GM21737 (cell line): ENCODE results near the gene GLS.
"Not testable (repeated sequence)": the region's sequence is repeated elsewhere in the genome, so short reads cannot be mapped to it uniquely, and the experiment has no call there.

Experiments used
- ATAC-seq: cut with Tn5 transposase; IDR thresholded peaks from one replicate; pipeline ENCODE4 v1.9.1; 2021; ENCODE audit warnings: mild to moderate bottlenecking, moderate library complexity; ENCODE audit not compliant: unreplicated experiment

Gene GLS

DNA sequence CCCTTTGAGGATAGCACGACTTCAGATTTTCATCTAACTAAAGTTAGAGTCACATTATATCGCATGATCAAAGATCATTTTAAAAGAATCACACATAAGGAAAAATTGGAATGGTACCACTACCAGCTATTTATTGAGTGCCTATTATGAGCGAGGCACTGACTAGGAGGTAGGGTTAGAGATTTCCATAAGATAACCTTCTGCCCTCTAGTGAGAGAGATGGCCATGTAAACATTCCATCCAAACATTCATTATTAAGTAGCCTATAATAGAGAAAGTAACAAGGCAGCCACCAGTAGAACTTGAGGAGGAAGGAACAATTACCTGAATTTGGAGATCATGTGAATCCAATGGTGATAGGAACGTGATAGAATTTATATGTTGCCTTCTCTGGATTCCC lies 25.4 kb upstream of the GLS start:
- ATAC-seq: no peak

DNA sequence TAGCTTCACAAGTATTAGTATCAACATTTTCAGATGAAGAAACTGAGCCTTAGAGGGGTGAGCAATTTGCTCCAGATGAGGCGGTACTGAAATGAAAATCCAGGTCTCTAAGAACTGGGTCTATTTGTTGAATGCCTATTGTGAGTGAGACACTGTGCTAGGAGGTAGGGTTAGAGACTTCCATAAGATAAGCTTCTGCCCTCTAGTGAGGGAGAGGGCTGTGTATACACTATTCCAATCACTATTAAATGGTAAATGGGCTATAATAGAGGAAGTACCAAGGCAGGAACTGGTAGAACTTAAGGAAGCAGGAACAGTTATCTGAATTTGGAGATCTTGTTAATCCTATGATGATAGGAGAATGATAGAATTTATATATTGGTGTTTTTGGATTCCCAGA lies 23.6 kb upstream of the GLS start:
- ATAC-seq: no peak

GRCh38 chr2:190858817-190859216 lies 21.8 kb upstream of the GLS start:
- ATAC-seq: no peak

GRCh38 chr2:190859347-190860297 lies 21.0 kb upstream of the GLS start:
- ATAC-seq: no peak

DNA sequence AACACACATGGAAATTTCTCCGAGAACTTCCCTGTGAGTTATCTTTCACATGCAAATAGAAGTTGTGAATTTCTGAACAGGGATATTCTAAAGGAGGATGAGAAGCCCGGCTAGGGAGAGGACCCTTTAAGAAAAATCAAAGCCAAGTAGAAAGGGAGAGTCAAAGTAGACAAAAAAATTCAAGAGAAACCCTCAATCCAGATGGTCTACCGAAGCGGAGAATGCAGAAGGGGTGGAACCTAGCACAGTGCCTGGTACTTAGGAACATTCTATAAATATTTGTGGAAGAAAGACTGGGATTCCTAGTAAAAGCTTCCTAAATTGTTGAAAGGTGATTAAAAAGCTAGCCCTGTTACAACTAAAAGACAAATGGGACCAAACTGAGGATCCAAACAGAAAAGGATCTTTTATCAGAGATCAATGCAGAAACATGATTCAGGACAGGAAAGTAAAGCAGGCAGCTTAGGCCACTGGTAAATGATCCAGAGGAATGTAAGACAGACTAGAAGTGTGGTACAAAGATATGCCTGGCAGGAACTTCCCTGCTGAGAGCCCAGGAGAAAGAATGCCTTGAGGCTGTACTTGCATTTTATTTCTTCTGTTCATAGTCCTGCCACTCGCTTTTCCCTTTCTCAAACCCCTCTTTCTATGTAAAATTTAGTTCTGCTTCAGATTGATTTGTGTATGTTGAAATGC lies 19.5 kb upstream of the GLS start:
- no peak for ATAC-seq

- ATAC-seq: not testable (repeated sequence)
Measured at GRCh38 chr2:190862128-190862527, 18.5 kb upstream of the GLS start.

DNA sequence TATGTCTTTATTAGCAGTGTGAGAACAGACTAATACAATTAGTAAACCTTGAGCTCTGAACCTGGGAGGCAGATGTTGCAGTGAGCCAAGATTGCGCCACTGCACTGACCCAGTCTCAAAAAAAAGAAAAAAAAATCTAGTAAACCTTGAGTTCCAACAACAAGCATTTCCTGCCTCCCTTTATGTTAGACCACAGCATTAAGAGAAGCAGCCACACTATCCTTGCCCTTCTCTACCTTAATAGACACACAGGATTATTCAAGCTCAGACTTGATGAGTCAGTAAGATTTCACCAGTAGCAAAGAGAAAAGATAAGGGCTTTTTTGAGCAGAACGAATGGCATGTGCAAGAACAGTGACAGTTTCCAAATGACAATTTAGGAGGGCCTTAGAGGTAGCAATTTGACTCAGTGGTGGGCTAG lies 18.0 kb upstream of the GLS start:
- ATAC-seq: no peak

GRCh38 chr2:190863946-190864345 lies 16.7 kb upstream of the GLS start:
- no peak for ATAC-seq

DNA sequence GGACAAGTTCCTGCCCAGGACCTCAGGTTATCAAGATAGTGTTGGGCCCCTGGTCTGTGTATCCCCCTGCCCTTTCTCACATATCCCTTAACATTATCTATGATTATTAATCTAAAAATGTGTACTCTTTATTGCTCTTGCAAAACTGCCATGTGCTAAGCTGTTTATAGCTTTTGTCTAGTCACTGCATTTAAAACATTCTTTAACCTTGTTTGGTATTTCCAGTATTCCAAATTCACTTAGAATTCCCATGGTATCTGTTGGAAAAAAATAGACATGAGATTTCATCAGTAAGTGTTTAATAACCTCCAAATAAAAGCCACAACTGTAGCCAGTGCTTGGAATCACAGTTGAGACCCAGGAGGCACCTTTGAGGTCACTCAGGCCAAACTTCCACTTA lies 16.2 kb upstream of the GLS start:
- ATAC-seq: no peak

DNA sequence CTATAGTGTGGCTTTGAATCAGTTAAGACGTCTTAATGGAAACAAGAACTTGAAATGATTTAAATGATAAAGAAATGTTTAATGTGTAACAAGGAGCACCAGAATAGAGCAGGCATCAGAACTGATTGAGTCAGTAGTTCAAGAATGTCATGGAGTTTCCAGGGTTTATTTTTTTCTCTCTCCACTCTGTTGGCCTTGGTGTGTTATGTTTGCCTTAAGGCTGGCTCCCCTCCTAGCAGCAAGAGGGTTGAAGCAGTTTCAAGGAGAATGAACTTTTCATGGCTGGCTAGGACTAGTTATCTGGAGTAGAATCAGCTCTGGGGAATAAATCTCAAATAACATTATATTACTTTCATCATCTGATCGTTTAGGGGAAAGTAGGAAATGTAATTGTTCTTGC lies 13.4 kb upstream of the GLS start:
- ATAC-seq: no peak

DNA sequence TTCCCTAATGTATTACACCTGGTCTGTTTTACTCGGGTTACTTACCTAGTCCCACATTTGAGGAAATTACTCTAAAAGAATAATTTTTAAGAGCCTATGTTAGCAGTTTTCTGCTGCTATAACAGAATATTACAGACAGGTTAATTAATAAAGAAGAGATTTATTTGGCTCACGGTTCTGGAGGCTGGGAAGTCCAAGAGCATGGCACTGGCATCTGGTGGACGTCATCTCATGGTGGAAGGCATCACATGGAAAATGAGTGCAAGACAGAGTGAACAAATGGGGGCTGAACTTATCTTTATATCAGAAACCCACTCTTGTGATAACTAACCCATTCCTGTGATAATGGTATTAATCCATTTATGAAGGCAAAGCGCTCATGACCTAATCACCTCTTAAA lies 12.8 kb upstream of the GLS start:
- no peak for ATAC-seq

- no peak for ATAC-seq
Measured at GRCh38 chr2:190869721-190870120, 10.9 kb upstream of the GLS start.

GRCh38 chr2:190873451-190873850 lies 7.2 kb upstream of the GLS start:
- ATAC-seq: not testable (repeated sequence)

DNA sequence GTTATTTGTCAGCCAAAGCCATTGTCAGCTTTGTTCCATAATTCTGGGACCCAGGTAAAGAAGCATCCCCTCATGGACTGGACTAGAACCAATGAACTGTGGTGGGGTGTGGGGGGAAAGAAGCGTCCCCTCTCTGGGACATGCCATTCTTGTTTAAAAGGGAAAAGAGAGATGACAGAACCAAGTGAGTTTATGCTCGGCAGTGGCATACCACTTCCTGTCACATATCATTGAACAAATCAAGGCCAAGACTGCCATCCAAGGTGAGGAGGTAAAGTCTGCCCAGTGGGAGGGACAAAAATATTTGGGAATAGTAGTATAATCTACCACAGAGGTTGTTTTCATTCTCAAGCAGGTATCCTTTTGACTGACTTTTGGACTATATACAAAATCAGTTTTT lies 4.7 kb upstream of the GLS start:
- ATAC-seq: no peak

DNA sequence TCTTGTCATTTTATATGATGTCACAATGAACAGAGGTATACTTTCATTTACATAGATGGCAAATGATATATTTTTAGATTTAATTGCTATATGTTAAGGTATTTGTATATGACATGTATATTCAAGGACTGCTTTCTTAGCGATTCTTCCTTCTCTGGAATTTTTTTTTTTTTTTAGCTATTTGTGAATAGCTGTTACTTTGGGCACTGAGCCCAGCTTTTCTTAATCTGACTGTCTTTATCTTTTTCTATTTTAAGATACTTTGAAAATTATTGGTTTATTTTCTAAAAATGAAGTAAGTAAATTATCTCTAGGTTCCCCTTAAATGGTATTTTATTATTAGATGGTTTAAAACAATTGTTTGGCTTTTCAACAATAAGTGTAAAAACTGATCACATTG lies 4.0 kb upstream of the GLS start:
- ATAC-seq: no peak

- no peak for ATAC-seq
Measured at GRCh38 chr2:190877436-190877835, 3.2 kb upstream of the GLS start.

GRCh38 chr2:190879474-190880377 lies 895 bp upstream of the GLS start:
- ATAC-seq: no peak

DNA sequence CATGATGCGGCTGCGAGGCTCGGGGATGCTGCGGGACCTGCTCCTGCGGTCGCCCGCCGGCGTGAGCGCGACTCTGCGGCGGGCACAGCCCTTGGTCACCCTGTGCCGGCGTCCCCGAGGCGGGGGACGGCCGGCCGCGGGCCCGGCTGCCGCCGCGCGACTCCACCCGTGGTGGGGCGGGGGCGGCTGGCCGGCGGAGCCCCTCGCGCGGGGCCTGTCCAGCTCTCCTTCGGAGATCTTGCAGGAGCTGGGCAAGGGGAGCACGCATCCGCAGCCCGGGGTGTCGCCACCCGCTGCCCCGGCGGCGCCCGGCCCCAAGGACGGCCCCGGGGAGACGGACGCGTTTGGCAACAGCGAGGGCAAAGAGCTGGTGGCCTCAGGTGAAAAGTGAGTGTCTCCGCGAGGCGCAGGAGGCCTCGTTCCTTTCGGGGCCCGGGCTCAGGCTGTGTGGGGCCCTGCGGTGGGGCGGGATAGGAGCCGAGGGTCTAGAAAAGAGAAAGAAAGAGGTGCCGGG lies 520 bp downstream of the GLS start:
- no peak for ATAC-seq

- ATAC-seq: peak; percentile 55
Measured at GRCh38 chr2:190881598-190882410, 1.2 kb downstream of the GLS start.

GRCh38 chr2:190882411-190882766 lies 1.8 kb downstream of the GLS start:
- ATAC-seq: peak; percentile 5
